Endothelial cell of hepatic sinusoid (primary cell): ENCODE results near the gene RALGDS.

Source experiments
- in situ Hi-C: cut with HindIII; loops from 2 replicates; pipeline ENCODE4 v1.10.0; 2017; ENCODE audit warnings: low sequenced_read_pairs

The RALGDS gene

DNA sequence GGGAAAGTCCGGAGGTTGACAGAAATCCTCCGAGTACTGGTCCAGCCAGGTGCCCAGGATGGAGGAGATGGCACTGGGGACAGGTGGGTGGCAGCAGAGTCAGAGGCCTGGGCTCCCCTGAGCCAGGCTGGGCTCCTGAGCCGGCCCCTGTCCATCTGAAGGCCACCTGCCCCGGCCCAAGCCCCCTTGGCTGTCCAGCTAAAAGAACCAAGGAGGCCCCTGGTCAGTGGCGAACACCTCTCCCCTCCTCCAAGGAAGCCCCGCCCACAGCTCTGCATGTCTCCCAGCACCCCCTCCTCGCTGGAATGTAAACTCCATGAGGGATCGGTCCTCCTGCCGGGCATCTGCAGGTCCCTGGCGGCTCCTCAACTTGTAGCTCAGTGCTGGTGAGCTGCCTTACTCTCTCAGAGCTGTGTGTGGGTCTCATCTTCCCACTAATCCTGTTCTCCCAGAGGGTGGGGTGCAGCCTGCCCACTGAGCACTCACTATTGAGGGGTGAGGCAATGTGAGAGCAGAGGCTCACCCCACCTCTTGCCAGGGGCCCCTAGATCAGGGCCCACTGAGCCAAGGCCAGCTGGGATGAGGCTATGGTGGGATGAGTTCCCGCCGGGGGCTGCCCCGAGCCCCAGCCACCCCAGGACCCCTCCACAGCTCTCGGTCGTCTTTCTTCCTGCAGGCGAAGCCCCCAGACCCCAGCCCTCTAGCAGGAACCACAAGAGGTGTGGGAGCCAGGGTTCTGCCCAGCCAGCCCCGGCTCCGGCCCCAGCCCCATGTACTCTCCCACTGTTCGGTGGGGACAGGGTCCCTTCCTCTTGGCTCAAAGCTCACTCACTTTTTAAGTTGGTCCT is 12.0 kb downstream of the RALGDS start:
- in situ Hi-C loops = no loop called here

- in situ Hi-C loops = no loop called here
Observed at GRCh38 chr9:133107961-133108793, 12.9 kb downstream of the RALGDS start.

GRCh38 chr9:133107245-133107722 is 13.8 kb downstream of the RALGDS start:
- in situ Hi-C loops = no loop called here

DNA sequence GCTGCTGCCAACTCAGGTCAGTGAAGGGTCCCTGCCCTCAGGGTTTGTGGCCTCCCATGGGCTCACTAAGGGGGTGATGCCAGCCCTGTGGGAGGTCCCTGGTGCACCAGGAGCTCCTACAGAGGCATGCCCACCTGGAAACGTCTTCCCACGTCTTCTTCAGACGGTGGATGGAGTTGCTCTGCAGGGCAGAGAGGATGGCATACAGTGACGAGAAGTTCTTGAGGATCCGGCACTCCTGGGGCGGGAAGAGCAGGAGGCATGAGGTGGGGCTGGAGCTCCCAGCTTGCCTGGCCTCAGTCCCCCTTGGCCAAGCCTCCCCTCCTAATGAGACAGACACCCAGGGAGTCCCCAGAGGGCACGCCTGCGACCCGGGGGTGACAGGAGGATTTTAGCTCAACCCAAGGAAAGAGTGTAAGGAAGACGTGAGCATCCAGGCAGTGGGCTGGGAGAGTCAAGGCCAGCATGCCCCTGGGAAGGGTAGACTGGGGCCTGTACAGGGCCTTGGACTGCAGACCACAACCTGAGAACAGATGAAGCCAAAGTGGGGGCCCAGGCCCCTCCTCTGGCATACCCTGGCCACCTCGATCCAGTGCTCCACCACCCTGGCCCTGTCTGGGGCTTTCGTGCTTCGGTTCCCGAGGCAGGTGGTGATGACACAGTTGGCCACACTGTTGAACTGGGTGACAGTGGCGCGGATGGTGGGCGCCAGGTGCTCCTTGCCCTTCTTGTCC is 14.4 kb downstream of the RALGDS start:
- in situ Hi-C loops = no loop called here

DNA sequence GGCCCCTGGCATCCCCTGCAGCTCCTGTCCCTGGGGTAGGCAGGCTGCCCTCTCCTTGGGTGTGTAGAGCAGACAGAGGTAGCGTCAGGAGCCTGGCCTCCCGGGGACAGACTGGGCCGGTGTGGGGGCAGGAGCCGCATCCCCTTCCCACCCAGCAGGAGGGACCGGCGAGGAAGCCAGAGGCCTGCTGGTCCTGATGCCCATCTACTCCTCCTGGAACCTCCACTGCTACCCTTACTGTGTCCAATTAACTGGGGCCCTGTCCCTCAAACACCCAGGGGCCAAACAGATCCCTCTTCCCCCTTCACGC is 15.6 kb downstream of the RALGDS start:
- in situ Hi-C loops = no loop called here

- in situ Hi-C loops = no loop called here
Observed at GRCh38 chr9:133104718-133105460, 16.2 kb downstream of the RALGDS start.

GRCh38 chr9:133103987-133104505 is 17.0 kb downstream of the RALGDS start:
- in situ Hi-C loops = no loop called here

- in situ Hi-C loops = no loop called here
Observed at GRCh38 chr9:133103183-133103986, 17.7 kb downstream of the RALGDS start.

- in situ Hi-C loops = no loop called here
Observed at GRCh38 chr9:133102190-133103021, 18.6 kb downstream of the RALGDS start.

DNA sequence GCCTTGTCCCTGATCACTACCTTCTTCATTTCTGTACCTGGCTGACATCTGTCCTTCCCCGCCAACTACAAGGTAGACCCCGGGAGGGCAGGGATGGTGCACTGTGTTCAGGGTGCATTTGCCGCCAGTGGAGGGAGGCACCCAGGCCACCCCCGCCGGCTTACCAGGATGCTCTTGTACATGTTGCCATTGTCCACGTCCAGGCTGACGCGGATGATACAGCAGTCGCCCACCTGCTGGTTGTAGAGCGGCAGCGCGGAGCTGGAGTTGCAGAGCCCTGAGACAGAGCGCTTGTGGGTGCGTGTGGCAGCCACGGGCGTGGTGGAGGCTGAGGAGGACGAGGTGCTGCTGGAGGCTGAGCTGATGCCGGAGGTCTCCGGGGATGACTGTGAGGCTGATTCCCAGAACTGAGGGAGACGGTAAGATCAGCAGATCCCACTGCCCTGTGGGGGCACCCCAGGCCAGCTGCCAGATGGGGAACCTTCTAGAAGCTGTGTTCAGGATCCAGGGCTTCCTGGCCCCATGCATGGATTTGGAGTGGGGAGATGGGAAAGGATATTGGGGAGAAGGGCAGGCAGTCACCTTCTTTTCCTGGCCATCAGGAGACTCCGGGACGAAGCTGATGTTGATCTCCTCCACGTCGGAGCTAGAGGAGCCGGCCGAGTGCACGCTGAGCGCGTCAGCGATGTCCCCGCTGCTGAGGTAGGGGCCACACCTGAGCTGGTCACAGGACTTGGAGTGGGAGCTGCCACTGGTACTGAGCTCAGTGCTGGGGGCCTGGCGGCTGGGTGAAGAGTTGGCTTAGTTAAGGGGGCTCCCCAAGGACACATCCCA is 19.5 kb downstream of the RALGDS start:
- in situ Hi-C loops = no loop called here

DNA sequence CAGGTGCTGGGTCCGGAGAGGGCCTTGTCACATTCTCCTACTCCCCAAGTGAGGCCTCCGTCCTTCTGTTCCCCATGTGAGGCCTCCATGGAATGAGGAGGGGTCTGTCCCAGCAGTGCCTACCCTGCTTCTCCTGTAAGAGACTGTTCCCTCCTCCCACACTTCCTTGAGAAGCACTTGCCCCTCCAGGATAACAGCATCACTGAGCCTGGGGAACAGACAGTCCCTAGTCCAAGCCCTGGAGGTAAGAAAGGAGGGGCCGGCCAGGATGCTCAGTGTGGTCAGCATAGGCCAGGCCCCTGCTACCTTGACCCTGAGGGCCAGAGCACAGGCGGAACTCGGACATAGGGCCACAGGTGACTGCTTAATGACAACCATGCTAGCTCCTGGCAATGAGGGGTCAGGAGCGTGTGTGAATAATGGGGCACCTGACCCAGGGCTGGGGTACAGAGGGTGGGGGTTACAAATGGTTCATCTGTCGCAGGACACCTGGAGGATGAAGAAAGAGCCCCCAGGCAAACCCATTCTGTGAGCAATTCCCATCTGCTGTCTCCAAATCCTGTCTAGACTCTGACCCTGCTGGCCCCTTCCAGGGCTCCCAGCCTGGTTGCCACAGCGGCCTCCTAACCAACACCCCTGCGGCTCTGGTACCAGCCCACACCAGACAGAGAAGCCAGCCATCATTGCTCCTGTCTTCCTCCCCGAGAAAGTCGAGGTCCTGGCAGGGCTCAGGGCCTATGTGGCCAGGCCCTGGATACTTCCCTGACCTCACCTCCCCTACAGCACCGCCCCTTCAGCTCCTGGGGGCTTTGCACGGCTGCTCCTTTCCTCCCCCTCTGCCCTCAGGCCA is 20.3 kb downstream of the RALGDS start:
- in situ Hi-C loops = no loop called here

- in situ Hi-C loops = no loop called here
Observed at GRCh38 chr9:133099726-133100505, 21.1 kb downstream of the RALGDS start.

DNA sequence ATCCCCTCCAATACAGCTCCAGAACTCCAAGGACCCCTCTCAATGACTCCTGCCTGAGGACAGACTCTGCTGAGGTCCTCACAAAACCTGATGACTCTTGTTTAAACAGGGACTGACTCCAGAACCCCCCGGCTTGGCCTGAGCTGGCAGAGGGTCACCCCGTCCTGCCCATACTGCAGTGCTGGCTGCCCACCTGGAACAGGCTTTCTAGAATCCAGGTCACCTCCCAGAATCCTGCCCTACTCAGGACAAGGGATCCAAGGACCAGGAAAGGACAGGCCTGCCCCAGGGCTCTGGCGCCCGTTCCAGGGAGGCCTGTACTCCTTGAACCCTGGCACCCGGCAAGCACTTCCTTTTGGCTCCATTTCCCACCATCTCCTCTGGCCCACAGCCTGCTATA is 22.2 kb downstream of the RALGDS start:
- in situ Hi-C loops = no loop called here

DNA sequence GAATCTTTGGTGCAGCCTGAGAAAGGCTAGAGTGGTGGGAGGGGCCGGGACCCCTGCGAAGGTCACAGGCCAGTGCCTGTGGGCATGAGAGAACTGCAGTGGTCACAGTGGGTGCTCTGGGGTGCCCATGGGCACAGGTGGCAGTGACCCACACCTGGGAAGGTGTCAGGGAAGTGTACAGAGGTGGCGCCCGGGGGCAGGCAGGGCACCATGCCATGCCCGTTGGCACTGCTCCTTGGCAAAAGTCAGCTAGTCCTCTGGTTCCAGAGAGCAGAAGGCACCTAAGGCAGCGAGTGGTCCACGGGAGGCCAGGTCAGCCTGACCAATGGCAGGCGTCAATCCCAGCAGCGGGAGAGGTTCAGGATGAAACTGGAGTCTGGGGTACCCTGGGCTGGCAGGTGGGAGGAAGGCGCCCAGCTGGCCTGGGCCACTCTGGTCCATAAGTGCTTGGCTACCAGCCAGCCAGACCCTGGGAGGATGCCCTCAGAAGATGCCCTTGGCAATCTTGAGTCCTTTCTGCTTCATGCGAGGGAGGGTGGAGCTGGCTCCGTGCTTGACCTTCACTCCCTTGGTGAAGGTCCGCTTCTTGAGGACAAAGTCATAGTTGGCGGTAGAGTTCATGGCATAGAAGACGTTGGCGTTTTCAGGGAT is 22.8 kb downstream of the RALGDS start:
- in situ Hi-C loops = no loop called here

GRCh38 chr9:133094842-133095393 is 26.1 kb downstream of the RALGDS start:
- in situ Hi-C loops = no loop called here
